Measurements from ENCODE around the gene TRAFD1. TPM values are rescaled to one million over a fixed set of nuclear protein-coding genes. Genes with fewer than 3 reads are reported as not detected.

Gene TRAFD1
- total and polyA plus RNA-seq, 2 donors (not counting 3 experiments of a cell fraction or from before 2014, with no cell fraction given) = 20.3 to 24.9 TPM

DNA sequence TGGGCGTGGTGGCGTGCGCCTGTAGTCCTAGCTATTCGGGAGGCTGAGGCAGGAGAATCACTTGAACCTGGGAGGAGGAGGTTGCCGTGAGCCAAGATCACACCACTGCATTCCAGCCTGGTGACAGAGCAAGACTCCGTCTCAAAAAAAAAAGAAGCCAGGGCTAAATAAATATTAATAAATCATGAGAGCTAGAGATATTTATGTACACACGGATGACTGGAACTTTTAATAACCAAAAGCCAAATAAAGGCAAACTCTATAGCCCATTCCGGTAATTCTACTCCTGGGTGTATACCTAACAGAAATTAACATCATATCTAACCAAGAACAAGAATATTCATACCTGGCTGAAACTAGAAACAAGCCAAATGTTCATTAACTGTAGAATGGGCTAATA lies 7.7 kb upstream of the TRAFD1 start:
- Histone ChIP-seq H3K27me3 (ENCODE audit: control insufficient read depth in 2 of 2, insufficient read depth in 2 of 2, low read length in 2 of 2) (no peaks in the 10 kb centered on the region), H3K36me3 (ENCODE audit: control insufficient read depth in 2 of 2, extremely low read depth in 1 of 2, insufficient read depth in 2 of 2, low read length in 2 of 2) (no peaks in the 10 kb centered on the region), H3K79me2 (ENCODE audit: control insufficient read depth, insufficient read depth, low read length) (no peaks in the 10 kb centered on the region), H3K4me1 (ENCODE audit: control insufficient read depth, extremely low read depth, insufficient read depth, low read length) (peaks cover 6% of the 10 kb centered on the region), H2AFZ (ENCODE audit: low read depth, low read length) (no peak overlapping the region), H3K9me1 (replicated peaks; ENCODE audit: control insufficient read depth, extremely low read depth, insufficient read depth, low read length) (no peaks in the 10 kb centered on the region), H3K9ac (replicated peaks; ENCODE audit: extremely low read depth, insufficient read depth, low read length) (no peak overlapping the region), H3K4me2 (ENCODE audit: insufficient read depth, low read length) (no peak overlapping the region), H3K9me3 (replicated peaks; ENCODE audit: control insufficient read depth, insufficient read depth, low read length) (no peaks in the 10 kb centered on the region), H4K20me1 (replicated peaks; ENCODE audit: control insufficient read depth, extremely low read depth, insufficient read depth, low read length) (no peaks in the 10 kb centered on the region), H3K4me3 (replicated peaks in 1 of 3; ENCODE audit: insufficient read depth in 1 of 3, low read depth in 1 of 3, low read length in 3 of 3) (no peak overlapping the region), H3K27ac (ENCODE audit: insufficient read depth, low read depth, low read length) (no peak overlapping the region)
- POLR2A ChIA-PET = interaction anchor here (2.7 kb wide), 1 partner anchor 8 kb away, joined by 13 read pairs; the partner anchor contains the start of gene TRAFD1
- intact Hi-C loops (cut with micrococcal nuclease) = no loop called here
- CTCF ChIA-PET = interaction anchor here (1.0 to 1.9 kb wide), 2 partner anchors 8 to 13 kb away, joined by 4 to 8 read pairs; partner anchors contain the start of gene TRAFD1
- no TSS peak for BruUV-seq (replicated peaks)
- DNase-seq (ENCODE audit: low read depth, low spot score) (no peak), FAIRE-seq (no peak)
- dilution Hi-C loops (cut with MboI; ENCODE audit: extremely low pct_ligation_motif_present, low sequenced_read_pairs) = no loop called here
- TF ChIP-seq EZH2 (IDR thresholded peaks at IDR 0.05; ENCODE audit: borderline replicate concordance, low read depth, low read length, severe bottlenecking) (no peak), JUN (IDR thresholded peaks at IDR 0.05; ENCODE audit: borderline replicate concordance, insufficient read depth, insufficient read length, low read depth) (no peak), CTCF (IDR thresholded peaks at IDR 0.05; ENCODE audit: extremely low read depth in 1 of 2, insufficient read depth in 1 of 2, low read depth in 1 of 2, low read length in 2 of 2) (no peak), POLR2AphosphoS5 (IDR thresholded peaks at IDR 0.05; ENCODE audit: insufficient read depth, low read depth, low read length) (no peak)
- TF ChIP-seq, protein P1, sequence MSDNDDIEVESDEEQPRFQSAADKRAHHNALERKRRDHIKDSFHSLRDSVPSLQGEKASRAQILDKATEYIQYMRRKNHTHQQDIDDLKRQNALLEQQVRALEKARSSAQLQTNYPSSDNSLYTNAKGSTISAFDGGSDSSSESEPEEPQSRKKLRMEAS (IDR thresholded peaks at IDR 0.05; ENCODE audit: insufficient read depth, insufficient read length) = no peak
